ENCODE data around the gene KLF17.
"Not testable (repeated sequence)": the region's sequence is repeated elsewhere in the genome, so short reads cannot be mapped to it uniquely, and the experiment has no call there.

KLF17 gene

DNA sequence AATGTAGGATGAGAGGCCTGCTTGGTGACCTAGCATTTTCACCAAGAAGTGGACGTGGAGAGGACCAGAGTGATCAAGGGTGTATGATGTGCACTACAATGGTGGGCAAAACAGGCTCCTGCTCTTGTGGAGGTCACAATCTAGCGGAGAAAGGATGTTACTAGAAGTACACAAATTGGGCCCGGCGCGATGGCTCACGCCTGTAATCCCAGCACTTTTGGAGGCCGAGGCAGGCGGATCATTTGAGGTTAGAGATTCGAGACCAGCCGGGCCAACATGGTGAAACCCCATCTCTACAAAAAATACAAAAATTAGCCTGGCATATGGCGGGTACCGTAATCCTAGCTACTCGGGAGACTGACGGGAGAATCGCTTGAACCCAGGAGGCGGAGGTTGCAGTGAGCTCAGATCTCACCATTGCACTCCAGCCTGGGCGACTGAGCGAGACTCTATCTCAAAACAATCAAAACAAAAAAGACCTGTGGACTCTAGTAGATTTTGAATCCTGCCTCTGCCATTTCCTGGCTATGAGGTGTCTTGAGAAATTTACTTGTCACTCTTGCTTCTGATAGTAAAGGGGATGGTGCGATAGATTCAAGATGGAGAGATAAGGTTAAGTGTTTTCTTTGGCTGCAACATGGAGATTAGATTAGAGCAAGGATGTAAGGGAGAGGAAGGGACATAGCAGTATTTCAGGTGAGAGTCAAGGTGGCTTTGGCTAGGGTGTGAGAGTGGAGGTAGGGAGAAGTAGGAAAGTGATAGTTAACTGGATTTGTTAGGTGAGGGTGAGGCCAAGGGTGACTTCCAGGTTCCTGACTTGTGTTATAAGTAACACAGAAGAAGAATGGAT lies 15.7 kb downstream of the KLF17 start:
- Histone ChIP-seq H3K4me3 (ENCODE audit: low read length in 2 of 2) (no peak overlapping the region), H3K9me3 (ENCODE audit: control insufficient read depth in 2 of 2, low read length in 2 of 2) (no peaks in the 10 kb centered on the region), H3K9ac (ENCODE audit: low read length in 2 of 2) (no peak overlapping the region), H3K27ac (ENCODE audit: low read length) (no peak overlapping the region), H3K4me1 (ENCODE audit: control insufficient read depth, insufficient read depth, low read length) (no peaks in the 10 kb centered on the region), H3K36me3 (ENCODE audit: control insufficient read depth in 2 of 2, insufficient read depth in 2 of 2, low read length in 2 of 2) (no peaks in the 10 kb centered on the region), H3K27me3 (ENCODE audit: control insufficient read depth in 1 of 2, insufficient read depth in 2 of 2, low read length in 2 of 2) (no peaks in the 10 kb centered on the region)

DNA sequence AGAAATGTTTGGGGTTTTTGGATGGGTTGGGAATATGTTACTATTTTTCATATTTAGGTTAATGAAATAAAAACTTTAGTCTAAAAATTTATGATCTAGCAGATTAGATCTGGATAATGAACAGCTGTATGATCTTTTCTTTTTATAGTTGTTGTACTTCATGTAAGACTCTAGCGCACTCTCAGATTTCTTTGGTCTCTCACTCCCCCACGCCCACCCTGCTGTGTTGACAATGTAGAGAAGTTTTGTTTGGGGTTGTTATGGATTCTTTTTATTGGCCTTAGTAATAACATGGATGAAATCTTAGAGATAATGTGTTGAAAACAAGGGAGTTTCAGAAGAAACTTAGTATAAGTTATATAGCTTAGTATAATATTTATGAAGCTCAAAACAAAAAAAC lies 17.3 kb downstream of the KLF17 start:
- Histone ChIP-seq H3K27ac (ENCODE audit: low read length) (no peak overlapping the region), H3K4me1 (ENCODE audit: control insufficient read depth, insufficient read depth, low read length) (no peaks in the 10 kb centered on the region), H3K9ac (ENCODE audit: low read length in 2 of 2) (no peak overlapping the region), H3K4me3 (ENCODE audit: low read length in 2 of 2) (no peak overlapping the region), H3K36me3 (ENCODE audit: control insufficient read depth in 2 of 2, insufficient read depth in 2 of 2, low read length in 2 of 2) (no peaks in the 10 kb centered on the region), H3K9me3 (ENCODE audit: control insufficient read depth in 2 of 2, low read length in 2 of 2) (no peaks in the 10 kb centered on the region), H3K27me3 (ENCODE audit: control insufficient read depth in 1 of 2, insufficient read depth in 2 of 2, low read length in 2 of 2) (peaks cover 0 to 2% of the 10 kb centered on the region in 2 donors)

GRCh38 chr1:44138239-44138638 lies 19.6 kb downstream of the KLF17 start:
- Histone ChIP-seq H3K9ac (ENCODE audit: low read length in 2 of 2) (no peak overlapping the region), H3K4me3 (ENCODE audit: low read length in 2 of 2) (no peak overlapping the region), H3K27ac (ENCODE audit: low read length) (no peak overlapping the region), H3K4me1 (ENCODE audit: control insufficient read depth, insufficient read depth, low read length) (no peaks in the 10 kb centered on the region), H3K9me3 (ENCODE audit: control insufficient read depth in 2 of 2, low read length in 2 of 2) (peaks cover 0 to 3% of the 10 kb centered on the region in 2 donors), H3K36me3 (ENCODE audit: control insufficient read depth in 2 of 2, insufficient read depth in 2 of 2, low read length in 2 of 2) (no peaks in the 10 kb centered on the region), H3K27me3 (ENCODE audit: control insufficient read depth in 1 of 2, insufficient read depth in 2 of 2, low read length in 2 of 2) (peaks cover 0 to 2% of the 10 kb centered on the region in 2 donors)

GRCh38 chr1:44139565-44139964 lies 20.9 kb downstream of the KLF17 start:
- not testable (repeated sequence) for H3K9ac ChIP-seq (ENCODE audit: low read length in 2 of 2); H3K4me1 ChIP-seq (ENCODE audit: control insufficient read depth, insufficient read depth, low read length); H3K4me3 ChIP-seq (ENCODE audit: low read length in 2 of 2); H3K36me3 ChIP-seq (ENCODE audit: control insufficient read depth in 2 of 2, insufficient read depth in 2 of 2, low read length in 2 of 2); H3K27ac ChIP-seq (ENCODE audit: low read length); H3K27me3 ChIP-seq (ENCODE audit: control insufficient read depth in 1 of 2, insufficient read depth in 2 of 2, low read length in 2 of 2)
- H3K9me3 ChIP-seq (ENCODE audit: control insufficient read depth in 2 of 2, low read length in 2 of 2), result peaks cover 3 to 12% of the 10 kb centered on the region in 2 donors

DNA sequence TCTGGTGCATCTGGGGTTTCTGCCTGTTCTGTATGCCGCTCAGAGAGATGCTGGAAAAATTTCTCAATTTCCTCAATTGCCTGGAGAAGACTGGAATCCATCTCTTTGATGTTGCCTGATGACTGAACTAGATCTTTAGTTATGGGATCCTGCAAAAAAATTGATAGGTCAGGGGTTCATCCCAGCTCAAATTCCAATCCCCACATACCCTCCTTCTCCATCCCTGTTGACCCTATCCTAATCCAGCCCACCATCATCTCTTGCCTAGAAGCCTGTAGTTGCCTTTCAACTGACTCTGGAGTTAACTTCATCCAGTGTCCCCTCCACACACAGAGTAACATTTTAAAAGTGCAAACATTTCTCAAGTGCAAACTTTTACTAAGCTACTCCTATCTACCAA lies 22.9 kb downstream of the KLF17 start, which contains the start of gene KLF18:
KLF18 (minus strand) TSS at position 101 of the 400 bp plus-strand sequence; CDS start at position 101, 0 bp downstream.
- Histone ChIP-seq H3K36me3 (ENCODE audit: control insufficient read depth in 2 of 2, insufficient read depth in 2 of 2, low read length in 2 of 2) (no peaks in the 10 kb centered on the region), H3K9ac (ENCODE audit: low read length in 2 of 2) (no peak within 1 kb of the TSS), H3K9me3 (ENCODE audit: control insufficient read depth in 2 of 2, low read length in 2 of 2) (peaks cover 3 to 12% of the 10 kb centered on the region in 2 donors), H3K27ac (ENCODE audit: low read length) (no peak within 1 kb of the TSS), H3K4me3 (ENCODE audit: low read length in 2 of 2) (no peak within 1 kb of the TSS), H3K4me1 (ENCODE audit: control insufficient read depth, insufficient read depth, low read length) (no peaks in the 10 kb centered on the region), H3K27me3 (ENCODE audit: control insufficient read depth in 1 of 2, insufficient read depth in 2 of 2, low read length in 2 of 2) (peaks cover 0 to 2% of the 10 kb centered on the region in 2 donors)

- Histone ChIP-seq H3K9ac (ENCODE audit: low read length in 2 of 2) (no peak overlapping the region), H3K27me3 (ENCODE audit: control insufficient read depth in 1 of 2, insufficient read depth in 2 of 2, low read length in 2 of 2) (peaks cover 0 to under 1% of the 10 kb centered on the region in 2 donors)
Measured at GRCh38 chr1:44144962-44145756, 26.5 kb downstream of the KLF17 start.

GRCh38 chr1:44146536-44147361 lies 28.1 kb downstream of the KLF17 start:
- Histone ChIP-seq H3K27me3 (ENCODE audit: control insufficient read depth in 1 of 2, insufficient read depth in 2 of 2, low read length in 2 of 2) (peaks cover 0 to 4% of the 10 kb centered on the region in 2 donors), H3K27ac (ENCODE audit: low read length) (no peak overlapping the region), H3K9me3 (ENCODE audit: control insufficient read depth in 2 of 2, low read length in 2 of 2) (peaks cover 3 to 12% of the 10 kb centered on the region in 2 donors), H3K4me3 (ENCODE audit: low read length in 2 of 2) (no peak overlapping the region), H3K36me3 (ENCODE audit: control insufficient read depth in 2 of 2, insufficient read depth in 2 of 2, low read length in 2 of 2) (no peaks in the 10 kb centered on the region), H3K4me1 (ENCODE audit: control insufficient read depth, insufficient read depth, low read length) (no peaks in the 10 kb centered on the region), H3K9ac (ENCODE audit: low read length in 2 of 2) (no peak overlapping the region)

More at GRCh38 chr1:44144962-44145756, 26.5 kb downstream of the KLF17 start:
- H3K27ac ChIP-seq (ENCODE audit: low read length), result no peak overlapping the region
- H3K4me3 ChIP-seq (ENCODE audit: low read length in 2 of 2), result no peak overlapping the region
- H3K36me3 ChIP-seq (ENCODE audit: control insufficient read depth in 2 of 2, insufficient read depth in 2 of 2, low read length in 2 of 2), result no peaks in the 10 kb centered on the region
- H3K9me3 ChIP-seq (ENCODE audit: control insufficient read depth in 2 of 2, low read length in 2 of 2), result peaks cover 3 to 12% of the 10 kb centered on the region in 2 donors
- H3K4me1 ChIP-seq (ENCODE audit: control insufficient read depth, insufficient read depth, low read length), result no peaks in the 10 kb centered on the region

- Histone ChIP-seq H3K27ac (ENCODE audit: low read length) (no peak overlapping the region), H3K9me3 (ENCODE audit: control insufficient read depth in 2 of 2, low read length in 2 of 2) (peaks cover 3 to 12% of the 10 kb centered on the region in 2 donors), H3K27me3 (ENCODE audit: control insufficient read depth in 1 of 2, insufficient read depth in 2 of 2, low read length in 2 of 2) (peaks cover 0 to 4% of the 10 kb centered on the region in 2 donors), H3K4me3 (ENCODE audit: low read length in 2 of 2) (no peak overlapping the region), H3K36me3 (ENCODE audit: control insufficient read depth in 2 of 2, insufficient read depth in 2 of 2, low read length in 2 of 2) (no peaks in the 10 kb centered on the region), H3K9ac (ENCODE audit: low read length in 2 of 2) (no peak overlapping the region), H3K4me1 (ENCODE audit: control insufficient read depth, insufficient read depth, low read length) (no peaks in the 10 kb centered on the region)
Measured at GRCh38 chr1:44147582-44147981, 29.0 kb downstream of the KLF17 start.

DNA sequence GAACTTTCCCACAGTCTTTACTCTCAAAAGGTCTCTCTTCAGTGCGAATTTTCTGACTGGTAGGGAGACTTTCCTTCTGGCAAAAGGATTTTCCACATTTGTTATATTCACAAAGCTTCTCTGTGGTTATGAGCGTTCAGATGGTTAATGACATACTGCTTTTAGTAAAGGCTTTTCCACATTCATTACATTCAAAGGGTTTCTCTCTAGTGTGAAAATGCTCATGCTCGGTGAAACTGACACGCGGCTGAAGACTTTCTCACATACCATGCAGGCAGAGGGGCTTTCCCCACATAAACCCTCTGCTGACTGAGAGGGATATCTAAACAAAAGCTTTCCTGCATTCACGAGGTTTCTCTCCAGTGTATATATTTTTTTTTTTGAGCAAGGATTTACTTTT lies 32.7 kb downstream of the KLF17 start:
- Histone ChIP-seq H3K9ac (ENCODE audit: low read length in 2 of 2) (no peak overlapping the region), H3K9me3 (ENCODE audit: control insufficient read depth in 2 of 2, low read length in 2 of 2) (no peaks in the 10 kb centered on the region), H3K4me3 (ENCODE audit: low read length in 2 of 2) (no peak overlapping the region), H3K4me1 (ENCODE audit: control insufficient read depth, insufficient read depth, low read length) (no peaks in the 10 kb centered on the region), H3K27me3 (ENCODE audit: control insufficient read depth in 1 of 2, insufficient read depth in 2 of 2, low read length in 2 of 2) (peaks cover 0 to 6% of the 10 kb centered on the region in 2 donors), H3K27ac (ENCODE audit: low read length) (no peak overlapping the region), H3K36me3 (ENCODE audit: control insufficient read depth in 2 of 2, insufficient read depth in 2 of 2, low read length in 2 of 2) (no peaks in the 10 kb centered on the region)

DNA sequence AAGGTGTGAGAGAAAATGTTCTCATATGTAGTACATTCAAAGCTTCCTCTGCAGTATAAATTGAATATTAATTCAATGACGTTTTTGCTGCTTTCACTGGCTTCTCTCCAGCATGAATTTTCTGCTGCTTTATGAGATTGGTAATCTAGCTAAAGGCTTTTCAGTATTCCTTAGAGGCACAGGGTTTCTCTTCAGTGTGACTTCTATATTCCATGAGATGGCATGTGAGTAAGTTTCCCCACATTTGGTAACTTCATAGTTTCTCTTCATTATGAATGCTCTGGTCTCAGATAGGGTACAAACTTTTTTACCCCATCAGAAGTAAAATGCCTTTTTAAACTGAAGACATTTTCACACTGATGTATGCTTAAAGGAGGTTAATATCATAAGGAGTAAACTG lies 33.2 kb downstream of the KLF17 start:
- Histone ChIP-seq H3K9ac (ENCODE audit: low read length in 2 of 2) (no peak overlapping the region), H3K9me3 (ENCODE audit: control insufficient read depth in 2 of 2, low read length in 2 of 2) (no peaks in the 10 kb centered on the region), H3K36me3 (ENCODE audit: control insufficient read depth in 2 of 2, insufficient read depth in 2 of 2, low read length in 2 of 2) (no peaks in the 10 kb centered on the region)

More for the DNA sequence above, 33.2 kb downstream of the KLF17 start:
- Histone ChIP-seq H3K4me3 (ENCODE audit: low read length in 2 of 2) (no peak overlapping the region), H3K27ac (ENCODE audit: low read length) (no peak overlapping the region), H3K4me1 (ENCODE audit: control insufficient read depth, insufficient read depth, low read length) (no peaks in the 10 kb centered on the region), H3K27me3 (ENCODE audit: control insufficient read depth in 1 of 2, insufficient read depth in 2 of 2, low read length in 2 of 2) (peaks cover 0 to 6% of the 10 kb centered on the region in 2 donors)

Data from stomach smooth muscle (tissue), 2 donors.